Neural cell (in vitro differentiated cells): ENCODE results near the gene METTL16. TPM values are rescaled to one million over a fixed set of nuclear protein-coding genes. Genes with fewer than 3 reads are reported as not detected.

Experiments
- H2AFZ ChIP-seq: fragments of 200-600, 300-800 bp; sonication (generic), shearing (Covaris generic); 2 replicates; pipeline ENCODE4 v1.6.0; 2014; ENCODE audit warnings: low read depth, mild to moderate bottlenecking, antibody characterized with exemption, low read length, moderate library complexity
- H3F3A ChIP-seq: fragments of 200-600 bp; shearing (Covaris generic); 2 replicates; pipeline ENCODE4 v1.6.1; 2016; ENCODE audit warnings: mild to moderate bottlenecking, moderate library complexity, mixed read lengths, antibody characterized with exemption, low read length; ENCODE audit not compliant: insufficient read depth, poor library complexity, severe bottlenecking
- H3K27ac ChIP-seq: fragments of 200-600, 300-800 bp; sonication (generic), shearing (Covaris generic); 2 replicates; pipeline ENCODE4 v1.5.1; 2014; ENCODE audit warnings: mild to moderate bottlenecking, low read length, moderate library complexity
- H3K27me3 ChIP-seq: fragments of 300-800, 200-600 bp; sonication (generic), shearing (Covaris generic); 2 replicates; pipeline ENCODE4 v1.6.0; 2014; ENCODE audit warnings: mild to moderate bottlenecking, low read depth, low read length, moderate library complexity; ENCODE audit not compliant: insufficient read depth
- H3K36me3 ChIP-seq: fragments of 300-800, 200-600 bp; sonication (generic), shearing (Covaris generic); 2 replicates; pipeline ENCODE4 v1.5.1; 2014; ENCODE audit warnings: mild to moderate bottlenecking, antibody characterized with exemption, low read length, moderate library complexity; ENCODE audit not compliant: insufficient read depth
- H3K4me2 ChIP-seq: fragments of 300-800, 200-600 bp; sonication (generic), shearing (Covaris generic); 2 replicates; pipeline ENCODE4 v1.6.0; 2014; ENCODE audit warnings: mild to moderate bottlenecking, low read length
- H3K4me3 ChIP-seq: fragments of 300-800, 200-600 bp; sonication (generic), shearing (Covaris generic); 2 replicates; pipeline ENCODE4 v1.5.1; 2014; ENCODE audit warnings: mild to moderate bottlenecking, low read length, moderate library complexity
- H3K79me2 ChIP-seq: fragments of 200-600 bp; shearing (Covaris generic); replicated peaks from 2 replicates; pipeline ENCODE4 v1.6.0; 2014; ENCODE audit warnings: mild to moderate bottlenecking, low read length, moderate library complexity; ENCODE audit not compliant: insufficient read depth
- H3K9ac ChIP-seq: fragments of 300-800, 200-600 bp; sonication (generic), shearing (Covaris generic); 2 replicates; pipeline ENCODE4 v1.6.1; 2016; ENCODE audit warnings: mild to moderate bottlenecking, low read length, mixed read lengths
- H3K9me2 ChIP-seq: fragments of 200-600 bp; shearing (Covaris generic); 2 replicates; pipeline ENCODE4 v1.6.1; 2016; ENCODE audit warnings: mild to moderate bottlenecking, low read length, mixed read lengths; ENCODE audit not compliant: insufficient read depth
- H3K9me3 ChIP-seq: fragments of 200-600, 300-800 bp; sonication (generic), shearing (Covaris generic); 2 replicates; pipeline ENCODE4 v1.6.1; 2016; ENCODE audit warnings: mild to moderate bottlenecking, mixed run types, low read length, moderate library complexity, mixed read lengths
- H4K20me1 ChIP-seq: fragments of 200-600 bp; shearing (Covaris generic); 2 replicates; pipeline ENCODE4 v1.6.1; 2016; ENCODE audit warnings: mild to moderate bottlenecking, mixed run types; ENCODE audit not compliant: insufficient read depth
- CTCF ChIP-seq: fragments of 450-650 bp; IDR thresholded peaks from 2 replicates; pipeline ENCODE4 v1.5.1; 2014; ENCODE audit warnings: antibody characterized with exemption, mild to moderate bottlenecking, moderate library complexity; ENCODE audit not compliant: poor library complexity, severe bottlenecking
- EP300 ChIP-seq: fragments of 450-650 bp; conservative IDR thresholded peaks from 2 replicates; pipeline ENCODE4 v1.6.1; 2014; ENCODE audit warnings: antibody characterized with exemption, mild to moderate bottlenecking, moderate library complexity; ENCODE audit not compliant: poor library complexity, severe bottlenecking
- EZH2 ChIP-seq: fragments of 200-600, 300-800 bp; shearing (Covaris generic), sonication (generic); IDR thresholded peaks from 2 replicates; pipeline ENCODE4 v1.6.1; 2014; ENCODE audit warnings: antibody characterized with exemption, low read length, borderline replicate concordance, mild to moderate bottlenecking; ENCODE audit not compliant: insufficient read depth, poor library complexity, severe bottlenecking
- MXI1 ChIP-seq: fragments of 450-650 bp; conservative IDR thresholded peaks from 2 replicates; pipeline ENCODE4 v1.6.1; 2014; ENCODE audit warnings: antibody characterized with exemption, mild to moderate bottlenecking; ENCODE audit not compliant: poor library complexity, severe bottlenecking
- POLR2AphosphoS5 ChIP-seq: IDR thresholded peaks from 2 replicates; pipeline ENCODE4 v1.6.1; 2012
- RAD21 ChIP-seq: fragments of 450-650 bp; conservative IDR thresholded peaks from 2 replicates; pipeline ENCODE4 v1.6.1; 2014; ENCODE audit warnings: antibody characterized with exemption, mild to moderate bottlenecking, moderate library complexity
- REST ChIP-seq: IDR thresholded peaks from 2 replicates; pipeline ENCODE4 v1.6.1; 2012; ENCODE audit warnings: borderline replicate concordance
- SMC3 ChIP-seq: fragments of 450-650 bp; conservative IDR thresholded peaks from 2 replicates; pipeline ENCODE4 v1.6.1; 2014; ENCODE audit warnings: antibody characterized with exemption, mild to moderate bottlenecking, moderate library complexity; ENCODE audit not compliant: poor library complexity
- TAF1 ChIP-seq: IDR thresholded peaks from 2 replicates; pipeline ENCODE4 v1.6.1; 2012; ENCODE audit warnings: low read depth
- polyA plus RNA-seq: library from polyadenylated mRNA; depleted of rRNA; stranded (reverse); fragments of >200 nt; gene quantifications from 2 replicates; pipeline ENCODE4 v1.2.3, GENCODE V29; 2014

METTL16 gene
- polyA plus RNA-seq, 1 donor from 2014 or later, result 20.3 TPM

- Histone ChIP-seq H3K79me2 (peaks cover 21% of the 10 kb centered on the region), H3K9me3 (no peaks in the 10 kb centered on the region), H3K4me2 (no peak overlapping the region), H3K9me2 (no peaks in the 10 kb centered on the region), H3K9ac (no peak overlapping the region), H4K20me1 (peaks cover 3% of the 10 kb centered on the region), H2AFZ (no peak overlapping the region), H3K36me3 (no peaks in the 10 kb centered on the region), H3K4me3 (no peak overlapping the region), H3F3A (no peaks in the 10 kb centered on the region), H3K27me3 (no peaks in the 10 kb centered on the region), H3K27ac (no peak overlapping the region)
- TF ChIP-seq RAD21 (no peak), POLR2AphosphoS5 (no peak), EP300 (no peak), REST (no peak), TAF1 (no peak), EZH2 (no peak), MXI1 (no peak), SMC3 (no peak), CTCF (no peak)
These were observed 108.6 kb downstream of the METTL16 start for GRCh38 chr17:2403044-2403443.

DNA sequence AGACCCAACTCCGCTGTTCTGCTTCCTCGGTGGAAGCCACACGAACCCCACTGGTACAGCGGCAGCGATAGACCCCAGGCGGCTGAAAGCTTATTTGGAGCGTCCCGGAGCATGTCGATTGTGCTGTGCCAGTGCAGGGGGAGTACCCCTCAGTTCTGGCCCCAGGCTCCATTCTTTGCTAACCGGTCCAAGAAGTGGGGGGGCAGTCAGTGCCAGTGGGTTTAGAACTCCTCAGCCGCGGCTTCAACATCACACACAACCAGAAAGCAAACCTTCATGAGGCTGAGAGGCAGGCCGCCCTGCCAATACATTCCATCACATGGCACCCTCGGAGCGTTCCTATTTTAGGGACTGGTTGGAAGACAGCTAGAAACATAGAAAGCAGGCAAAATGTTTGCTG lies 109.1 kb downstream of the METTL16 start:
- H3K27ac ChIP-seq, result peak overlapping the region; percentile 53
- H3K27me3 ChIP-seq, result no peaks in the 10 kb centered on the region
- peak overlapping the region; percentile 56 for H3K9ac ChIP-seq
- no peak for TF ChIP-seq REST
- TF ChIP-seq TAF1, result no peak
- no peak for TF ChIP-seq EP300
- H3K4me2 ChIP-seq, result no peak overlapping the region
- H3K9me2 ChIP-seq, result no peaks in the 10 kb centered on the region
- no peaks in the 10 kb centered on the region for H3F3A ChIP-seq
- no peaks in the 10 kb centered on the region for H3K9me3 ChIP-seq
- no peak overlapping the region for H2AFZ ChIP-seq
- no peaks in the 10 kb centered on the region for H3K36me3 ChIP-seq
- peak overlapping the region; percentile 100 for H3K4me3 ChIP-seq
- H4K20me1 ChIP-seq, result peaks cover 8% of the 10 kb centered on the region
- peaks cover 26% of the 10 kb centered on the region for H3K79me2 ChIP-seq
